T-helper 2 cell treated with Interferon-gamma antibody and Interleukin-4, amounts not matched to agents 5 μg/mL and 100 μg/mL, for 36 hours (primary cell): ENCODE data around the gene ACOT9.
"Not testable (repeated sequence)": the region's sequence is repeated elsewhere in the genome, so short reads cannot be mapped to it uniquely, and the experiment has no call there.

Experiments
- DNase-seq: peaks from one replicate; pipeline ENCODE4 v3.0.0; 2021; ENCODE audit warnings: low spot score
- H3K27ac Mint-ChIP-seq: one replicate; pipeline ENCODE4 v1.8.0; 2021; ENCODE audit warnings: mild to moderate bottlenecking, mixed read lengths
- H3K27me3 Mint-ChIP-seq: one replicate; pipeline ENCODE4 v1.8.0; 2021; ENCODE audit warnings: low read depth, mixed read lengths
- H3K36me3 Mint-ChIP-seq: one replicate; pipeline ENCODE4 v1.8.0; 2021; ENCODE audit warnings: low read depth, mixed read lengths
- H3K4me1 Mint-ChIP-seq: one replicate; pipeline ENCODE4 v1.8.0; 2021; ENCODE audit warnings: low read depth, mixed read lengths
- H3K4me3 Mint-ChIP-seq: one replicate; pipeline ENCODE4 v1.8.0; 2022; ENCODE audit warnings: mild to moderate bottlenecking, moderate library complexity, mixed read lengths
- H3K9me3 Mint-ChIP-seq: one replicate; pipeline ENCODE4 v1.8.0; 2021; ENCODE audit warnings: mixed read lengths

ACOT9 gene

DNA sequence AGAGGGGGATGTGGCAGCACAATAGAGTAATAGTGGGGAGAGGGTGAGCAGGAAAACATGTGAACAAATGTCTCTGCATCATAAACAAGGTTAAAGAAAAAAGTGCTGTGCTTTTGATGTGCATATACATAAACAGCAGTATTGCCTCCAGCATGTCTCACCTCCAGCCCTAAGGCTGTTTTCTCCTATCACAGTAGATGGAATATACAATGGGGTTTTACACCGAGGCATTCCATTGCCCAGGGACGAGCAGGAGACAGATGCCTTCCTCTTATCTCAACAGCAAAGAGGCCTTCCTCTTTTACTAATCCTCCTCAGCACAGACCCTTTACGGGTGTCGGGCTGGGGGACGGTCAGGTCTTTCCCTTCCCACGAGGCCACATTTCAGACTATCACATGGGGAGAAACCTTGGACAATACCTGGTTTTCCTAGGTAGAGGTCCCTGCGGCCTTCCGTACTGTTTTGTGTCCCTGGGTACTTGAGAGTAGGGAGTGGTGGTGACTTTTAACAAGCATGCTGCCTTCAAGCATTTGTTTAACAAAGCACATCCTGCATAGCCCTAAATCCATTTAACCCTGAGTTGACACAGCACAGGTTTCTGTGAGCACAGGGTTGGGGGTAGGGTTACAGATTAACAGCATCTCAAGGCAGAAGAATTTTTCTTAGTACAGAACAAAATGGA lies 82.9 kb downstream of the ACOT9 start:
- not testable (repeated sequence) for H3K27ac Mint-ChIP-seq, H3K9me3 Mint-ChIP-seq, H3K4me3 Mint-ChIP-seq, DNase-seq, H3K27me3 Mint-ChIP-seq, H3K36me3 Mint-ChIP-seq
- peaks cover 15% of the 10 kb centered on the region for H3K4me1 Mint-ChIP-seq

DNA sequence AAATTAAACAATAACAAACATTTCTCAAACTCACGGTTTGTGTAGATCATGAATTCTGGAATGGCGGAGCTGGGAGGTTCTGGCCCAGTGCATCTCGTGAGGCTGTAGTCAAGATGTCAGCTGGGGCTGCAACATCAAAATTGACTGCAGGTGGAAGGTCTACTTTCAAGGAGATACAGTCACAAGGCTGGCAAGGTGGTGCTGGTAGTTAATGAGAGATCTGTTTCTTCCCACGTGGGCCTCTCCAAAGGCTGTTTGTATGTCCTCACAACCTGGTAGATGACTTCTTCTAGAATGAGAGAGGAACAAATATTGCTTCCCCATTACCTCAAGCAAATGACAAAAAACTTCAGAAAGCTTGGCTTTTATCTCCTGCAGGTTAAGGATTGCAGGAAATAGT lies 83.7 kb downstream of the ACOT9 start:
- no peaks in the 10 kb centered on the region for H3K36me3 Mint-ChIP-seq
- no peak for DNase-seq
- H3K4me1 Mint-ChIP-seq, result peaks cover 15% of the 10 kb centered on the region
- H3K27ac Mint-ChIP-seq, result no peak overlapping the region
- no peaks in the 10 kb centered on the region for H3K9me3 Mint-ChIP-seq
- peaks cover 3% of the 10 kb centered on the region for H3K27me3 Mint-ChIP-seq
- no peak overlapping the region for H3K4me3 Mint-ChIP-seq

DNA sequence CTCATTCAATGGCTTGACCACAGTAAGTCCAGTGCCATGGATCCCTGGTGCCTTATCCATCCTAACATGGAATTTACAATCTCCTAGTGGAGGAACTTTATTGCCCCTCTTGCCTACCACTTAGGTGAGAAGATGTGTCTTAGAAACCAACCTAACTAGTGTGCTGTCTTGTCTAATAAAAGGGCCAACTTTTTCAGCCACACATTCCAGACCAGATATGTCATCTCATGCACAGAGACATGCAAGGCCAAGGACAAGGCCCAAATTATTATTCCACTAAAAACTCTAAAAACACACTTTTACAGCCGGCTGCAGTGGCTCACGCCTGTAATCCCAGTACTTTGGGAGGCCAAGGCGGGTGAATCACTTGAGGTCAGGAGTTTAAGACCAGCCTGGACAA lies 86.4 kb downstream of the ACOT9 start:
- DNase-seq, result no peak
- Mint-ChIP-seq H3K4me1 (peaks cover 4% of the 10 kb centered on the region), H3K9me3 (no peaks in the 10 kb centered on the region), H3K4me3 (no peak overlapping the region), H3K27ac (no peak overlapping the region), H3K27me3 (peaks cover 3% of the 10 kb centered on the region), H3K36me3 (no peaks in the 10 kb centered on the region)

DNA sequence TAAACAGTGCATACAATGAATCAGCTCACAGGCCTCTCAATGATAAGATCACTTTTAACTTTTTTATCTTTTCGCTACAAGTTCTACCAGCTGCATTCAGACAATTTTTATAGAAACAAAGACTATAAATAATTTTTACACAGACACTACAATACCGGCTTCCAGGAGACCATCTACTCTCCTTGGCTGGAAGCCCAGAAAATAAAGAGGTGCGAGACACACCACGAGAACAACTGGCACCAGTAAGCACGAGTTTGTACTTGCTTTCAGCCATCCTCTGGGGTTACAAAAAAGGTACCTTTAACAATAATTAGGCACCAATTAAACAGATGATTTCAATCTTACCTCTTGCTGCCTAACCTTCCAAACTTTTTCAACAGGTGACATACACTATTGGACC lies 87.0 kb downstream of the ACOT9 start:
- Mint-ChIP-seq H3K4me3 (no peak overlapping the region), H3K27ac (no peak overlapping the region), H3K4me1 (no peaks in the 10 kb centered on the region), H3K9me3 (no peaks in the 10 kb centered on the region), H3K27me3 (peaks cover 3% of the 10 kb centered on the region), H3K36me3 (no peaks in the 10 kb centered on the region)
- DNase-seq, result no peak
